GOT3 (cell line): ENCODE measurements around the gene FKBP8.
"Not testable (repeated sequence)": the region's sequence is repeated elsewhere in the genome, so short reads cannot be mapped to it uniquely, and the experiment has no call there.

Experiments
- DNase-seq: peaks from one replicate; lab custom pipeline; 2025; ENCODE audit warnings: mixed read lengths; lab: John Stamatoyannopoulos, UW

FKBP8 gene

DNA sequence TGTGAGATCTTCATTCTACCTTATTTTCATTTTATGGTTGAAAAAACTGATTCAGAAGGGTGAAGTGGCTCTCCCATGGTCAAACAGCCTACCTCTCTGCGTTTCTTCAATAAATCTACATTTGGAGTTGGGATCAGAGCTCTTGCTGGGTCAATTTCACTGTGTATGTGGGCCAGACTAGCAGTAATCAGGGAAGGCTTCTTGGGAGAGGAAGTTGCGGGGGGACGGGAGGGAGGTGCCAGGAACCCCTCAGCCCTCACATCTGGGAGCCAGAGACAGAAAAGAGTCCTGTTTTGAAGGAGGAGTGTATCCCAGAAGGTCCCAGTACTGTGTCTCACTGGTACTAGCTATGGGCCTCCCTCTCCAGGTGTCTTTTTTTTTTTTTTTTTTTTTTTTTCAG is 15.2 kb upstream of the FKBP8 start:
- no peak for DNase-seq

DNA sequence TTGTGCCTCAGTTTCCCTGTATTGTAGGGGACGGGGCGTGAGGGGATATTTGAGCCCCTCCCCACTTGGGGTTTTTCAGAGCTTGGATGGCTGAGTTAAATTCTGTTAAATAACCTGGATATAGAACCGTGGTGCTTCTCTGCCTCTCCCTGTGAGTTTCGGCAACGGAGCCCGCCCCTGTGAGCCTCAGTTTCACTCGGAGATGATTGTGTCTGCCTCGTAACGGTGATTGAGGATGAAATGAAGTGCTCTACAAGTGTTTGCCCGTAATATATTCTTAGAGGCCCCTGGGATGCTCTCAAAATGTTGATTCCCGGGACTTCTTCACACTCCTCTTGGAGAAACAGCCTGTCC is 14.8 kb upstream of the FKBP8 start:
- no peak for DNase-seq

DNA sequence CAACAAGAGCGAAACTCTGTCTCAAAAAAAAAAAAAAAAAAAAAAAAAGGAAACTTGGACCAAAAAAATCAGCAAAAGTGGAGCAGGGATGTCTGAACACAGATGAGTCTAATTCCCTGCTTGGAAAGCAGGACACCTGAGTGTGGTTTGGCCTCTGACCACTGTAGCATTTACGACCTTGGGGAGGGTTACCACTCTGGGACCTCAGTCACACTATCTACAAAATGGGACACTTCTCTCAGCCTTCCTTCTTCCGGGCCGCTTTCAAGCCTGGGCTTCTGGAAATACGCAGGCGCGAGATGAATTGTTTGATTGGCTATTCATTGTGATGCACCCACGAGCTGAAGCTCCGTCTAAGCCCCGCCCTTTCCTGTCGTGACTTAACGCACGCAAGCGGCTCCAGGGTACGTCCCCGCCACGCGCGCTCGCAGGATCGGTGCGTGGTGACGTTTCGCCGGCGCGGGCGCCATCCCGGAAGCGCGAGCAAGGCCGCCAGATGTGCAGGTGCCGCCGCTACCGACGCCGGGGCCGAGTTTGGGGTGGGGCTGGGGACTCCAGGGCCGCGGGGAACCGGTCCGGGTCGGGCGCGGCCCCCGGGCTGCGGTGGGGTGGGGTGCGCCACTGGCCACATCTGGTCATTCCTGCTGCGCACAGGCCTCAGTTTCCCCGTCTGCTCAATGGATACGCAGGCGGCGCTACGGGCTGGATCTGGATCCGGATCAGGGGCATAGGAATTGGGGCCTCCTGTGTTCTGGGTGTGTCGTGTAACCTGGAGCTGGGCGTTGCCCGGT is 14.2 kb upstream of the FKBP8 start, which contains the start of gene KXD1:
TSS of gene KXD1 (plus strand) at position 460 of the 791 bp plus-strand sequence. CDS start 4,187 bp downstream, outside the sequence.
- DNase-seq, result peak; percentile 74

DNA sequence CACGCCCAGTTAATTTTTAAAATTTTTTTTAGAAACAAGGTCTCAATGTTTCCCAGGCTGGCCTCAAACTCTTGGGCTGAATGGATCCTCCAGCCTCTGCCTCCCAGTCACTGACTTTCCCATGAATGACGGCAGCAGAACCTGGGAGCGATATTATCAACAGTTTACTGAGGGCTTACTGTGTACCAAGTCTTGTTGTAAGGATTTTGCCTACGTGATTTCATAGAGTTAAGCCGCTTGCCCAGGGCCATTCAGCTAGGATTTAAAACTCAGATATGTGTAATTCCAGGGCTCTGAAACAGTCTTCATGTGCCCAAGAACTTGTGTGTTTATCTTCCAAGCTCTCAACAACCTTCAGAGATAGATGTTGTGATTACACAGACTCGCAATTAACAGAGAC is 8.3 kb upstream of the FKBP8 start:
- no peak for DNase-seq

DNA sequence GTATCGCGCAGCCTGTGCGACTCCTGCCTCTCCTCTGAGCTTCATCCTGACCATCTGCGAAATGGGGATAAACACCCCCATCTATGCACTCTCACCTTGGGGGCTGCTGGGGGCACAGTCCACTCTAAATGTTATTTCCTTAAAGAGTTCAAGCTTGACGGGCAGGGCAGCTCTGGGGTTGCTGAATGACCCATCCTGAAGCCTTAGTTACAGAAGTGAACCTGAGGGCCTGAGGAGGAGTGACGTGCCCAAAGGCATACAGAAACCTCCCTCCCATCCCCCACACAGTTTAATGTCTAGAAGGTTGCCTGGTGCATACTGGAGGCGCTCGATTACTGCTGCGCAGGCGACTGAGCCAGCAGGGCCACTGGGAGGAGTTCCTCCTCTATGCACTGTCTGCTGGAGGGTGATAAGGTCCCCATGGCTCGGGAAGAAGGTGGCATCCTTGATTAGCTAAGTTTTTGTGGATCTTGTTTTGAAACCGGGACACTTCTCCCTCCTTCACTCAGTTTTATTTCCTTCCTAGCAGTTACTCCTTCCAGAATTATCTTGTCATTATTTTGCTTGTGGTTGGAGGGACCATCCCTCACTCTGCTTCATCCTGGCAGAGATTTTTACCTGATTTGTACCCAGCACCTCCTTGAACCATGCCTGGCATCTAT is 572 bp upstream of the FKBP8 start:
- DNase-seq, result no peak

DNA sequence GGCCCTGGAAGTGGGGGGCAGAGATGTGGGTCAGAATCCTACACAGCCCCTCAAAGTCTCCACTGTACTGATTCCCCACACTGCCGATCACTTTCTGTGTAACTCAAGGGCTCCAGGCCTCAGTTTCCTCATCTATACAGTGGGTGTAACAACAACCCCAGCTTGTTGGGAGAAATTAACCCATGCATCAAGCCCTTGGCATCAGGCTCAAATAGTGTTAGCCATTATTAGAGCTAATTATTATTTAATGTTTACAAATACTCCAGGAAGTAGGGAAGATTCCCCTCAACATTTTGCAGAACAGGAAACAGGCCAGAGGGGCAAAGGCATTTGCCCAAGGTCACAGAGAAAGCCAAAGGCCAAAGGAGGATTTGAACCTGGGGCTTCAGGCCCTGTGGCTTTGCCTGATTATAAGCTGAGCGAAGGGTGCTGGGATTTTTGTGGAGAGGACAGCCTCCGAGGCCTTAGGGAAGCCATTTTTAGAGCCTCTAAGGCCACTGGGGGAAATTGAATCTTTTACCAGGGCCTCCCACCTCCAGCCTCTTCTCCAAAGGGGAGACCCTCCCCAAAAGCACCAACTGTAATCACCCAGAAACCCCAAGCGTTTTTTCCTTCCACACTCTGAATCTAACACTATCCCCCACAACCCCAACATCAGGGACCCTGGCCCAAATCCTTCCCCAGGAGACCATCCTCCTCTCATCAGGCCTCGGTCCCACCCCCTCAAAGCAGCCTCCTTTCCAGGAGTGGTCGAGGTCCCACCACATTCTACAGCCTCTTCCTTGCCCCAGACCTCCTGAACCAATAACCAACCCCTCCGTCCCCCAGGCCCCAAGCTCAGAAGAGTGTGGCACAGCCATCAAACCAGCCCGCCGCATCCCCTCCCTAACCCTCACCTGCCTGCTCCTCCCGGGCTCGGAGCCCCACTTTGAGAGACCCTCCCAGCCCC is 1.1 kb downstream of the FKBP8 start:
- DNase-seq, result no peak

DNA sequence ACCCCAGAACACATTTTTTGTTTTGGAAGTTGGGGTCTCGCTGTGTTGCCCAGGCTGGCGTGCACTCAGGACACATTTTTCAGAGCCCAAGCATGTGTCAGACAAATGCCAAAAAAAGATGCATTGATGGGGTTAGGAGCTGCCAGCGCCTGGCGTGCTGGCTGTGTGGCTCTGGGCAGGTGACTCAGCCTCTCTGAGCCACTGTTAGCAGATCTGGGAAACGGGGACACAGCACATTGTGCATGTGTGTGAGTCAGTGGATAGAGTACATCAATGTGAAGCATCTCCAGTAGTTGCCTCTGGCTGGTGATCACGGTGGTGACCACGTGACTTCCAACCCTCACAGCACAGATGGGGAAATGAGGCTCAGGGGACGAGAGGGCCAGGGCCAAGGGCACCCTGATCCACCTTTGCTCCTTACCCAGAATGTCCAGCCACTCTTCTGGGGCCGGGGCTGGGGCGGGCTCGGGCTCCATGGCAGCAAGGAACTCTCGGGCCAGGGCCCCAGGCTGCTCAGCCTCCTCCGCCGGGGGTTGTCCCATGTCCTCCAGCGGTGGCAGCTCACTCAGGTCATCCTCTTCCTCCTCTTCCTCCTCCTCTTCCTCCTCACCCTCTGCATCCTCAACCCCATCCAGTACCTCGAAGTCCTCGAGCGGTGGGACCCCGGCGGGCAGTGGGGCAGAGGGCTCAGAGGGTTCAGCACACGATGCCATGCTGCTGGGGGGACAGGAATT is 1.9 kb downstream of the FKBP8 start:
- no peak for DNase-seq

DNA sequence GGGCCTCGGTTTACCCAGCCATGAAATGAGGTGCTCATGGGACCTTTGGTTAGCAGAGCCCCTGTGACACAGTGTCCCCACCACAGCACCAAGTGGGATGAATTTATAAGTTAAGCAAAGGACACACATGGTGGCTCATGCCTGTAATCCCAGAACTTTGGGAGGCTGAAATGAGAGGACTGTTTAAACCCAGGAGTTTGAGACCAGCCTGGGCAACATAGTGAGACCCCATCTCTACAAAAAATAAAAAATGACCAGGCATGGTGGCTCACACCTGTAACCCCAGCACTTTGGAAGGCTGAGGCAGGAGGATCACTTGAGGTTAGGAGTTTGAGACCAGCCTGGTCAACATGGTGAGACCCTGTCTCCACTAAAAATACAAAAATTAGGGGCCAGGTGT is 3.2 kb downstream of the FKBP8 start:
- not testable (repeated sequence) for DNase-seq

DNA sequence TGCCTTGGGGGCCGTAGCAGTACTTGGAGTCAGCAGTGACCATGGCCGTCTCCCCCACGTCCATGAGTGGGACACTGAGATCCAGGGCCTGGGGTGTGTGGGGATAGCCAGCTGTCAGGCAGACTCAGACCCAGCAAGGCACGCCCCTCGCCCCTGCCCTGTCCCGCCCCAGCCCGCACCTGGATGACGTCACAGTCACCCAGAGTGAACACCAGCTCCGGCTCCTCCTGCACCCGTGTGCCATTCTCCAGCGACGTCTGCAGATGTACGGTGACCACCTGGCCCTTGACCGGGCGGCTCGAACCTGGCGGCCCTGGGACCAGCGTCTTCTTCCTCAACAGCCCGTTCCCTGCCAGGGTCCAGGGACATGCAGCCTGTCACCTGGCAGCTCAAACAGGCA is 4.0 kb downstream of the FKBP8 start:
- DNase-seq, result no peak

DNA sequence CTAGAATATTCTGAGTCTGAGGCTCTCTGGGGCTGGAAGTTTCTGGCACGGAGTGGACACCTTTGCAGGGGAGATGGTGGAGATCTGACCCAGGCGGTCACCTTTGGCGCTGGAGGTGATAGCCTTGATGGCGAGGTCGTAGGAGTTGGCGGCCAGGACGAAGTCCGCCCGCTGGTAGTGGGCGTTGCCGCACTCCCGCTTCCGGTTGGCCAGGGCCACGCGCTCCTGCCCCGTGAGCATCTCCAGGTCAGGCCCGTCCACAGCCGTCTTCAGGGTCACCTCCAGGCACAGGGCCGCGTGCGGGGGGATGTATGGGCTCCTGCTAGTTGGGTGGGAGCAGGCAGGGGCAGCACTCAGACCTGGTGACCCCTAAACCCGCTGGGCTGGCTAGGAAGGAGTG is 5.3 kb downstream of the FKBP8 start:
- DNase-seq, result no peak

DNA sequence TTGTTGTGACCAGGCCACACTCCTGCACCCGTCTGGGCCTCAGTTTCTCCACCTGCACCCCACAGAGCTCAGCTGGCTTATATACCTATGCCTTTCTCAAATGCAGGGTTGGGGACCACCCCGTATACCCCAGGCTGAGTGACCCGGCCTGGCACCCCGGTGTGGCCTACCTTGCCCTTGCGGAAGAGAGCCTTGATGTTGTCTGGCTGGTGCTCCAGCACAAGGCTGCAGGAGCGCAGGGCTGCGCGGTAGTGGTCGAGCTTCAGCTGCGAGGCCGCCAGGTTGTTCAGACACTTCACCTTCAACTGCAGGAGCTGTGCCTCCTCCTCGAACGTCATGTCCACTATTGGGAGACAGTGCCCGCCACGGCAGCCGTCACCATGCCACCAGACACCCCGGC is 5.9 kb downstream of the FKBP8 start:
- no peak for DNase-seq

DNA sequence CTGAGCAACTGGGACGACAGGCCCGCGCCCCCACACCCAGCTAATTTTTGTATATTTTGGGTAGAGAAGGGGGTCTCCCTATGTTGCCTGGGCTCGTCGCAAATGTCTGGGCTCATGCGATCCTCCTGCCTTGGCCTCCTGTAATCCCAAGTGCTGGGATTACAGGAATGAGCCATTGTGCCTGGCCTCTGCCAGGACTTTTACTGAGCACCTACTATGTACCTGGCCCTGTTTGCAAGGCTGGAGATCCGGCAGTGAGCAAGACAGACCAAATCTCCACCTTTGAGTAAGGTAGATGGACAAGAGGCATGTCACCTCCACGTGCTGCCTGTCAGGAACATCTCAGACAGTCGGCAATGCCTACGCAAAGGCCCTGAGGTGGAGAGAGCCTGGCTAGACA is 6.9 kb downstream of the FKBP8 start:
- DNase-seq, result no peak

DNA sequence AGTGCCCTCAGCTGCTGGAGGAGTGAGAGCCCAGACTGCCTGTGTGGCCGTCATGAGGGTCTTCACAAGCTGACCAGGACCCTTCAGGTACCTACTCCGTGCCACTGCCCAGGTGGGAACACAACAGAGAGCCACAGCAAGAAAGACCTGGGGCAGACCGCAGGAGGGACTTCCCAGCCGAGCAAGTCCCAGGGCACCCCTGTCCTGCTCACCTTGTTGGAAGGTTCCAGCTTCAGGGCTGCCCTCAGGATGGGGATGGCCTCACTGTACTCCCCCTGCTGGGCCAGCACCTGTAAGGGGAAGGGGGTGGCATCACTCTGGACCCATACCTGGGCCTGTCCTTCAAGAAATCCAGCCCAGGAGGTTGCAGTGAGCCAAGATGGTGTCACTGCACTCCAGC is 10.3 kb downstream of the FKBP8 start:
- no peak for DNase-seq

DNA sequence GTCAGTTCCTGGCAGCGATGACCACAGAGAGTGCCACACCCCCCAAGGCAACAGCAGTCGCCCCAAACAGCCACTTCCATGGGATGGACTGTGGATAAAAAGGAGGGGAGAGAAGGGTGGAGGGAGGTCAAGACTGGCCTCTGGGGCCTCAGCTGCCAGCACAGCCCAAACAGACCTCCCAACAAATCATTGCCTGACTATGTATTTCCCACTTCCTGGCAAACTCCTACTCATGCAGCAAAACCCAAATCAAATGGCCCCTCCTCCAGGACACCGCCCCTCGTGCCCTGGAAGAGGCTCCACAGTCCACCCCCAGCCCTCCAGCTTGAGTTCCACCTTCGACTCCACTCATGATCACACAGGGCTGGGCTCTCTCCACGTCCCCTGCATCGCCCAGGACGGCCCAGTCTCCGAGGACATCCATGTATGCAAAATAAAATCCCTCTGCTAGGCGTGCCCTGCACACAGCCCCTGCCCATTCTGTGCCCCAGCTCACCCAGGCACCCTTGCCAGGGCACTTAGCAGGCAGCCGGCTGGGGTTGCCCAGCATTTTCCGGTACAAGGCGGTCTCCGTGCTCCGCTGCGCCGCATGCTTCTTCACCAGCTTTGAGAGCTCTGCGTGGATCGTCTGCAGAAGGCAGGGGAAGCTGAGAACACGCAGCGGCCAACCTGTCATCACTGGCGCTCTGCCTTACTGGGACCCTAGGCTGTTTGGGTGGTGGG is 11.0 kb downstream of the FKBP8 start:
- no peak for DNase-seq

DNA sequence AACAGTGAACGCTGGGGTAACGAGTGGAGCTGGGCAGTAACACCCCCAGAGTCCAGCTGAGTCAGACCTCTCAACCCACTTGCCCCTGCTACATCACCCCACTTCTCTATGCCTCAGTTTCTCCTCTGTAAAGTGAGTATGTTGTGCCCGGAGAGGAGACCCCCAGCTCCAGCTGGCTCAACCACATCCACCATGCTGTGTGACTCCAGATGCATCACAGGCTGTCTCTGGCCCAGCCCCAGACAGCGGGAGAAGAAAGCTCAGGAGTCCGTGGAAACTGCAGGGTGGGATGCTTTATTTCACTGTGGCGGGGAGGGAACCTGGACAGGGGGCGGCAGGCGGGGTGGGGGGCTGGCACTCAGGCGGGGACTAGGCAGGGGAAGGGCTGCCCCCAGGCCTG is 11.9 kb downstream of the FKBP8 start:
- DNase-seq, result no peak

DNA sequence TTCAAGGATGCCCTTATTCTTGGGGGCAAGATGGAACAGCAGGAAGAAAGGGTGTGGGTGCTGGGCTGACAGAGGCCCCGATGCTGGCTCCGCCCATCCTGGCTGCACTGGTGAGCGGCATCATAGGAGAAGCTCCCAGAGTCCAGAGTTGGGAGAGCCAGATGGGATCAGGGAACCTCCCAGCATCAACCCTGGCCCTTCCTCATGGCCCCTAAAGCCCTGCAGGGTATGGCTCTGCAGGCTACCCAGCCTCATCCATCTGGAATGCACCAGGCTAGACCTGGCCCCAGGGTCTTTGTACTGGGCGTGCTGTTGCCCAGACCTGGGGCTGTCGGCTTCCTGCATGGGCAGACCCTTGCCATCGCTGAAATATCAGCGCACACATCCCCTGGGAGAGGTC is 13.6 kb downstream of the FKBP8 start:
- DNase-seq, result no peak

DNA sequence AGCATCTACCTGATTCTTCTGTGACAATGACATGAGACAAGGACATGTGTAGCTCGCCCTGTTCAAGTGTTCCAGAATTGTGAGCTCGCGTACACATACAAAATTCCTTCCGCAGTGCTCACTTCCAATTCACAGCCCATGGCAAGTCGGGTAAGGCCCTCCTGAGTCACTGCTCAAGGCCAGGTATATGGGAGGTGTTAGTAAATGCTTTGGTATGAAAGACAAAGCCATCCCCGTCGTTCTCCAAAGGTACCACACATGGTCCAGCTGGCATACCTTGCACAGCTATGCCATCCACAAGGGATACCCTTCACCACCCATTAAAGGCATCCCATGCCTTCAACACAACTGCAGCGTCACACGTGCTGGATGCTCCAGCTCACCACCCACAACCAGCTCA is 17.1 kb downstream of the FKBP8 start:
- DNase-seq, result no peak

DNA sequence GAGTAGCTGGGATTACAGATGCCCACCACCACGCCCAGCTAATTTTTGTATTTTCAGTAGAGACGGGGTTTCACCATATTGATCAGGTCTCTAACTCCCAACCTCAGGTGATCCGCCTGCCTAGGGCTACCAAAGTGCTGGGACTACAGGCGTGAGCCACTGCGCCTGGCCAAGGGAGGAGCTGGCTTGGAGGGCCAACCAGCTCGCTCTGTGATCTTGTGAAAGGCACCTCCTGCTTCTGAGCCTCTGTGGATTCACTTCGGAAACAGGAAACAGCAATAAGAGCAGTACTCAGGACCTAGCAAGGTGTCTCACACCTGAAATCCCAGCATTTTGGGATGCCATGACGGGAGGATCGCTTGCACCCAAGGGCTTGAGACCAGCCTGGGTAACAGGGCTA is 19.5 kb downstream of the FKBP8 start:
- DNase-seq, result no peak

DNA sequence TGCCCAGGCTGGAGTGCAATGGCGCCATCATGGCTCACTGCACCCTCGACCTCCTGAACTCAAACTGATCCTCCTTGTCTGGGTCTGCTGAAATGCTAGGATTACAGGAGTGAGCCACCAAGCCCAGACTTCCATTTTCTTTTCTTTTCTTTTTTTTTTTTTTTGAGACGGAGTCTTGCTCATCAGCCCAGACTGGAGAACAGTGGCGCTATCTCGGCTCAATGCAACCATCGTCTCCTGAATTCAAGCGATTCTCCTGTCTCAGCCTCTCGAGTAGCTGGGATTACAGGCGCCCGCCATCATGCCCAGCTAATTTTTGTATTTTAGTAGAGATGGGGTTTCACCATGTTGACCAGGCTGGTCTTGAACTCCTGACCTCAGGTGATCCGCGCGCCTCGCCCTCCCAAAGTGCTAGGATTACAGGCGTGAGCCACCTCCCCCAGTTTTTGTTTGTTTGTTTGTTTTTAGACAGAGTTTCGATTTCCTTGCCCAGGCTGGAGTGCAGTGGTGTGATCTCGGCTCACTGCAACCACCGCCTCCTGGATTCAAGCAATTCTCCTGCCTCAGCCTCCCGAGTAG is 20.4 kb downstream of the FKBP8 start:
- DNase-seq, result not testable (repeated sequence)

DNA sequence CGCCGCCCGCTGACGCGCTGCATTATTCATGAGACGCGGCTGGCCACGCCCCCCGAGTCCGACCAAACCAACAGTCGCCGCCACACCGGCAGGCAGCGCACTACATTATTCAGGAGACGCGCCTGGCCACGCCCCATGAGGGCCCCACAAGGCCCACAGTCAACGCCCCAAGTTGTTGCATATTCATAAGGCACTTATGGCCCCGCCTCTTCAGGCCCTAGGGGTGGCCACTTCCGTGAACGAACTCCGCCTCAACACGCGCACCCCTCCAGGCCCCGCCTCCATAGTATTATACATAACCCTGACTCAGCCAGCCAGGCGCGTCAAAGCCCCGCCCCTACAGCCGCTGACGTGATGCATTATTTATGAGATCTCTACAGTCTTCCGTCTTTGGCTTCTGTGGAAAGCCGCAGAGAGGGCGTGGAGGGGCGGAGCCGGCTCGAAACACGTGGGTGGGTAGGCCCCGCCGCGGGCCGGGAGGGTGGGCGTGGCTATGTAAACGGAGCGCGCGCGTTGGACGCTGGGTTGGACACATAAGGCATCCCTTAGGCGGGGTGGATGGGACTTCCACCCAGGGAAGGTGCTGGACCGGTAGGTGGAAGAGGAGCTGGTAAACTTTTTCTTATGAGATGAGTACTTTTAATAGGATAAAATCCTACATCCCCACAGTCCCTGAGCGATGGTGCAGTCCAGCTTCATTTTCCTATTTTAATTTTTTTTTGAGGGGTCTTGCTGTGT is 21.1 kb downstream of the FKBP8 start:
- DNase-seq, result peak; percentile 99
